HepG2 (cell line): Measurements from ENCODE around the gene TMEM170B. TPM values are rescaled to one million over a fixed set of nuclear protein-coding genes. Genes with fewer than 3 reads are reported as not detected.

Source experiments
- BCL6 ChIP-seq: IDR thresholded peaks from 2 replicates; pipeline ENCODE4 v1.6.1; 2016; ENCODE audit warnings: missing genetic modification reagents, missing compliant biosample characterization
- CBX2 ChIP-seq, 2 experiments: fragments of 200-600 bp in 1 of 2; sonication (generic); formaldehyde crosslinking in 1 of 2; IDR thresholded peaks; 2 replicates each; pipeline versions ENCODE4 v1.7.0 to v1.8.1; 2018 to 2022; ENCODE audit warnings: low read depth in 2 of 2, low read length in 1 of 2, mild to moderate bottlenecking in 1 of 2, missing genetic modification reagents in 1 of 2
- CEBPG ChIP-seq: IDR thresholded peaks from 2 replicates; pipeline ENCODE4 v1.6.1; 2016
- DR1 ChIP-seq: sonication (generic); formaldehyde crosslinking; IDR thresholded peaks from 2 replicates; pipeline ENCODE4 v1.8.0; 2021; ENCODE audit warnings: mild to moderate bottlenecking, missing genetic modification reagents, inconsistent platforms
- GATA4 ChIP-seq: sonication (generic); IDR thresholded peaks from 2 replicates; pipeline ENCODE4 v1.6.1; 2016; ENCODE audit warnings: antibody characterized with exemption, low read depth, borderline replicate concordance
- HDAC6 ChIP-seq: fragments of 200-600 bp; sonication (generic); IDR thresholded peaks from 2 replicates; pipeline ENCODE4 v1.7.0; 2017; ENCODE audit warnings: mild to moderate bottlenecking, antibody characterized with exemption, low read length, low read depth
- HOXA3 ChIP-seq: sonication (generic); formaldehyde crosslinking; IDR thresholded peaks from 2 replicates; pipeline ENCODE4 v1.5.0; 2020; ENCODE audit warnings: missing genetic modification reagents
- ISL2 ChIP-seq: sonication (generic); formaldehyde crosslinking; IDR thresholded peaks from 2 replicates; pipeline ENCODE4 v1.5.0; 2020; ENCODE audit warnings: missing genetic modification reagents
- KDM3A ChIP-seq: IDR thresholded peaks from 2 replicates; pipeline ENCODE4 v1.6.1; 2018; ENCODE audit warnings: low read depth, missing compliant biosample characterization
- MED1 ChIP-seq: sonication (generic); formaldehyde crosslinking; IDR thresholded peaks from 2 replicates; pipeline ENCODE4 v1.4.0; 2020; ENCODE audit warnings: missing genetic modification reagents
- MEIS1 ChIP-seq: sonication (generic); formaldehyde crosslinking; IDR thresholded peaks from 2 replicates; pipeline ENCODE4 v1.9.0; 2021; ENCODE audit warnings: mild to moderate bottlenecking, missing genetic modification reagents, moderate library complexity, borderline replicate concordance
- MTA1 ChIP-seq: sonication (generic); formaldehyde crosslinking; IDR thresholded peaks from 2 replicates; pipeline ENCODE4 v1.4.0; 2020; ENCODE audit warnings: missing genetic modification reagents, mild to moderate bottlenecking, borderline replicate concordance
- NCOA2 ChIP-seq: sonication (generic); formaldehyde crosslinking; IDR thresholded peaks from 2 replicates; pipeline ENCODE4 v1.8.0; 2022; ENCODE audit warnings: inconsistent platforms
- NFE2L1 ChIP-seq: sonication (generic); formaldehyde crosslinking; IDR thresholded peaks from 2 replicates; pipeline ENCODE4 v1.4.0; 2020; ENCODE audit warnings: missing genetic modification reagents, mild to moderate bottlenecking, borderline replicate concordance
- NFIC ChIP-seq: IDR thresholded peaks from 2 replicates; pipeline ENCODE4 v1.6.1; 2012; ENCODE audit warnings: mild to moderate bottlenecking, low read length, inconsistent platforms
- NFRKB ChIP-seq: fragments of 450-650 bp; IDR thresholded peaks from 2 replicates; pipeline ENCODE4 v1.6.1; 2017
- NR2F6 ChIP-seq, 2 experiments: IDR thresholded peaks; 2 replicates each; pipeline ENCODE4 v1.6.1; 2016; ENCODE audit warnings: antibody characterized with exemption in 1 of 2, mild to moderate bottlenecking in 1 of 2
- RBM39 ChIP-seq: fragments of 200-400 bp; formaldehyde crosslinking; IDR thresholded peaks from one replicate; pipeline ENCODE4 v1.6.1; 2018; ENCODE audit warnings: antibody characterized with exemption, mild to moderate bottlenecking, low read depth, low read length; ENCODE audit not compliant: poor library complexity, severe bottlenecking
- SMAD3 ChIP-seq: sonication (generic); formaldehyde crosslinking; IDR thresholded peaks from 2 replicates; pipeline ENCODE4 v1.4.0; 2020; ENCODE audit warnings: missing genetic modification reagents
- SOX6 ChIP-seq, 2 experiments: fragments of 450-650 bp in 1 of 2; sonication (generic) in 1 of 2; formaldehyde crosslinking in 1 of 2; IDR thresholded peaks; 2 replicates each; pipeline versions ENCODE4 v1.4.0 to v1.6.1; 2017 to 2020; ENCODE audit warnings: antibody characterized with exemption in 1 of 2, mild to moderate bottlenecking in 1 of 2, missing genetic modification reagents in 1 of 2
- TBX2 ChIP-seq: sonication (generic); formaldehyde crosslinking; IDR thresholded peaks from 2 replicates; pipeline ENCODE4 v1.5.0; 2020; ENCODE audit warnings: missing genetic modification reagents, mild to moderate bottlenecking, borderline replicate concordance
- TEAD3 ChIP-seq: optimal IDR thresholded peaks from 2 replicates; pipeline ENCODE3; 2016; ENCODE audit warnings: borderline replicate concordance
- TOE1 ChIP-seq: sonication (generic); formaldehyde crosslinking; IDR thresholded peaks from 2 replicates; pipeline ENCODE4 v1.4.0; 2020; ENCODE audit warnings: mild to moderate bottlenecking, missing genetic modification reagents
- YY1 ChIP-seq: IDR thresholded peaks from 2 replicates; pipeline ENCODE4 v1.6.1; 2011; ENCODE audit warnings: low read length, low read depth, moderate library complexity, mild to moderate bottlenecking; ENCODE audit not compliant: insufficient read depth, insufficient replicate concordance
- ZC3H4 ChIP-seq: sonication (generic); formaldehyde crosslinking; IDR thresholded peaks from 2 replicates; pipeline ENCODE4 v1.4.0; 2020; ENCODE audit warnings: missing genetic modification reagents, borderline replicate concordance
- ZNF101 ChIP-seq: sonication (generic); formaldehyde crosslinking; IDR thresholded peaks from 2 replicates; pipeline ENCODE4 v1.4.0; 2020; ENCODE audit warnings: mild to moderate bottlenecking, low read depth, missing genetic modification reagents, borderline replicate concordance
- ZNF143 ChIP-seq: sonication (generic); formaldehyde crosslinking; IDR thresholded peaks from 2 replicates; pipeline ENCODE4 v1.4.0; 2020; ENCODE audit warnings: missing genetic modification reagents
- polyA plus RNA-seq, 8 experiments: library from polyadenylated mRNA; depleted of rRNA in 3 of 8; stranded (reverse) in 7 of 8; unstranded in 1 of 8; fragments of >200 nt; fragmentation: Illumina TruSeq in 4 of 8; extraction: Trizol in 4 of 8; gene quantifications; 2 replicates each; pipeline versions ENCODE4 v1.2.1 to v1.2.3, GENCODE V29; 2011 to 2016; ENCODE audit warnings: low read depth in 4 of 8, missing spikeins in 1 of 8, mixed read lengths in 1 of 8; ENCODE audit not compliant: insufficient read depth in 1 of 8
- total RNA-seq, 5 experiments: library from RNA; depleted of rRNA; stranded (reverse); fragments of >200 nt; fragmentation: Illumina TruSeq; extraction: Trizol; gene quantifications; 2 replicates each; pipeline ENCODE4 v1.2.3, GENCODE V29; 2016; ENCODE audit warnings: low read depth in 1 of 5
- TF ChIP-seq, protein P1 (sequence below): sonication (generic); formaldehyde crosslinking; IDR thresholded peaks from 2 replicates; pipeline ENCODE4 v1.8.1; 2023; ENCODE audit warnings: mild to moderate bottlenecking, missing genetic modification reagents, borderline replicate concordance
- TF ChIP-seq, protein P2 (sequence below): sonication (generic); formaldehyde crosslinking; IDR thresholded peaks from 2 replicates; pipeline ENCODE4 v1.5.0; 2020; ENCODE audit warnings: mild to moderate bottlenecking, missing genetic modification reagents, borderline replicate concordance

Gene TMEM170B
- total and polyA plus RNA-seq, 2 of the 13 experiments (the other 11 are each of a cell fraction or from before 2014, with no cell fraction given), result 3.3 to 9.4 TPM

DNA sequence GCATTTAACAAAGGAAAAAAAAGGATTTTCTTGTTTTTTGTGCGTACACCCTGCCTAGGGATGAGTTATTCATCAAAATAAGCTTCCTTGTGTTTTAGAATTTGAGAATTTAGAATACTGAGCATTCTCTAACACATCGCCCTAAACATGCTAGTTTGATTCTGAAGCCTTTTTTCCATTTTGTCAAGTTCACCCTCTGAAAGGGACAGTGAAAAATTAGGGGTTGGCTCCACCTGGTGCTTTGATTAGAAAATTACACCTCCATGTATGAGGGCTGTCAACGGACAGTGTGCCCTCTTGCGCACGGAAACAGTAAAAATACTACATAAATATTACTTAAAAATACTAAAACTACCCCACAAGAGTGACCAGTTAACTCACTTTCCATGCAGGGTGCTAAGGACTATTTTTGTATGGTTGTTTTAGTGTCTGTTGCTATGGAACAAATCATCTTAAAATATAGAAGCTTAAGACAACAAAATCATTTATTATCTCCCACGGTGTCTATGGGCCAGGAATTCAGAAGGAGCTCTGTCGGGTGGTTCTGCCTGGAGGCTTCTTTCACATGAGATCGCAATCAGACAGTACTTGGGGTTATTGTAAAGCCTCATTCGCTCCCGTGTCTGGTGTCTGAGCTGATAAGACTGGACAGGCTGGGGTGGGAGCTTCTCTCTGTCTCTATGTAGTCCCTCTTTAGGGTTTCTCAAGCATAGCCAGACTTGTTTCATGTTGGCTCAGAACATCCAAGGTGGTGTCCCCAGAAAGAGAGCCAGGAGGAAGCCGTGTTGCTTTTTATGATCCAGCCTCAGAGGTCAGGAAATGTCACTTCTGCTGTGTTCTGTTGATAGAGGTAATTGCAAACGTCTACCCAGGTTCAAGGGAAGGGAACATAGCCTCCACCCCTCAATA, 41.1 kb upstream of the TMEM170B start (continued):
- no peak for TF ChIP-seq HDAC6
- TF ChIP-seq TEAD3 (CRISPR knock-in tag), result no peak
- peak; percentile 35; the same call in 1 of the 2 replicates for TF ChIP-seq NR2F6 (IDR thresholded peaks at IDR 0.05)
- TF ChIP-seq NR2F6 (CRISPR knock-in tag; IDR thresholded peaks at IDR 0.05), result peak; percentile 54; the same call in 1 of the 2 replicates
- TF ChIP-seq, protein P1, sequence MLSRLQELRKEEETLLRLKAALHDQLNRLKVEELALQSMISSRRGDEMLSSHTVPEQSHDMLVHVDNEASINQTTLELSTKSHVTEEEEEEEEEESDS (CRISPR knock-in tag), result no peak
- no peak for TF ChIP-seq NFIC
- TF ChIP-seq MTA1 (CRISPR knock-in tag), result no peak
- 0 out of 2 replicates have a peak, but pooled peaks have one; percentile 68 for TF ChIP-seq MED1 (CRISPR knock-in tag)
- TF ChIP-seq ISL2, result peak; percentile 54; the same call in 1 of the 2 replicates
- TF ChIP-seq NFE2L1 (CRISPR knock-in tag), result no peak
- TF ChIP-seq MEIS1, result no peak
- TF ChIP-seq, protein P2, sequence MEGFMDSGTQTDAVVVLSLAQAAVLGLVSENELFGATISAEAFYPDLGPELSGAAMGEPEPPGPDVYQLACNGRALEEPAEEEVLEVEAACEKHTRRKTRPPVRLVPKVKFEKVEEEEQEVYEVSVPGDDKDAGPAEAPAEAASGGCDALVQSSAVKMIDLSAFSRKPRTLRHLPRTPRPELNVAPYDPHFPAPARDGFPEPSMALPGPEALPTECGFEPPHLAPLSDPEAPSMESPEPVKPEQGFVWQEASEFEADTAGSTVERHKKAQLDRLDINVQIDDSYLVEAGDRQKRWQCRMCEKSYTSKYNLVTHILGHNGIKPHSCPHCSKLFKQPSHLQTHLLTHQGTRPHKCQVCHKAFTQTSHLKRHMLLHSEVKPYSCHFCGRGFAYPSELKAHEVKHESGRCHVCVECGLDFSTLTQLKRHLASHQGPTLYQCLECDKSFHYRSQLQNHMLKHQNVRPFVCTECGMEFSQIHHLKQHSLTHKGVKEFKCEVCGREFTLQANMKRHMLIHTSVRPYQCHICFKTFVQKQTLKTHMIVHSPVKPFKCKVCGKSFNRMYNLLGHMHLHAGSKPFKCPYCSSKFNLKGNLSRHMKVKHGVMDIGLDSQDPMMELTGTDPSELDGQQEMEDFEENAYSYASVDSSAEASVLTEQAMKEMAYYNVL (CRISPR knock-in tag), result no peak
- TF ChIP-seq SOX6 (IDR thresholded peaks at IDR 0.05), result no peak
- TF ChIP-seq SOX6 (CRISPR knock-in tag; IDR thresholded peaks at IDR 0.05), result peak; percentile 44; the same call in 1 of the 2 replicates
- 0 out of 2 replicates have a peak, but pooled peaks have one; percentile 38 for TF ChIP-seq HOXA3 (CRISPR knock-in tag)
- peak; percentile 49; the same call in 1 of the 2 replicates for TF ChIP-seq NCOA2 (CRISPR knock-in tag)
- peak; percentile 45 for TF ChIP-seq CEBPG
- TF ChIP-seq TOE1 (CRISPR knock-in tag), result peak; percentile 63; the same call in 1 of the 2 replicates
- no peak for TF ChIP-seq ZNF101
- no peak for TF ChIP-seq NFRKB
- TF ChIP-seq RBM39, result no peak
- 0 out of 2 replicates have a peak, but pooled peaks have one; percentile 28 for TF ChIP-seq TBX2 (CRISPR knock-in tag)
- TF ChIP-seq DR1 (CRISPR knock-in tag), result no peak
- TF ChIP-seq ZC3H4 (CRISPR knock-in tag), result no peak
- TF ChIP-seq KDM3A (CRISPR knock-in tag), result 0 out of 2 replicates have a peak, but pooled peaks have one; percentile 28
- no peak for TF ChIP-seq ZNF143 (CRISPR knock-in tag)
- no peak for TF ChIP-seq YY1
- TF ChIP-seq SMAD3 (CRISPR knock-in tag), result peak; percentile 65; the same call in 1 of the 2 replicates
- no peak for TF ChIP-seq CBX2 (IDR thresholded peaks at IDR 0.05; ENCODE audit: low read depth, low read length)
- no peak for TF ChIP-seq CBX2 (CRISPR knock-in tag; IDR thresholded peaks at IDR 0.05; ENCODE audit: low read depth)
- TF ChIP-seq BCL6, result peak; percentile 56
- no peak for TF ChIP-seq GATA4
